GM21515 (cell line): ENCODE data around the gene NLRP6.
A peak's percentile ranks its signal among the peaks of the same experiment; 100 is the strongest.

Source experiments
- ATAC-seq: cut with Tn5 transposase; IDR thresholded peaks from one replicate; pipeline ENCODE4 v1.9.1; 2021; ENCODE audit not compliant: unreplicated experiment

NLRP6 gene

DNA sequence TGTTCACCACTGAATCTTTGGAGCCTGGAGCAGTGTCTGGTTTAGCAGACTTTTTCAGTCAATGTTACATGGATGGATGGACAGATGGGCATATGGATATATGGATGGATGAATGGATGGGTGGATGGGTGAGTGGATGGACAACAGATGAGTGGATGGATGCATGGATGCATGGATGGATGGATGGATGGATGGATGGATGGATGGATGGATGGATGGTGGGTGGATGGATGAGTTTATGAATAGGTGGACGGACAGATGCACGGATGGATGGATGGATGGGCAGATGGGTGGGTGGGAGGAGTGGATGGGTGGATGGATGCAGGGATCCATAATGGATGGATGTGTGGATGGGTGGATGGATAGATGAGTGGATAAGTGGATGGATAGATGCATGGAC is 22.4 kb upstream of the NLRP6 start:
- ATAC-seq, result no peak

DNA sequence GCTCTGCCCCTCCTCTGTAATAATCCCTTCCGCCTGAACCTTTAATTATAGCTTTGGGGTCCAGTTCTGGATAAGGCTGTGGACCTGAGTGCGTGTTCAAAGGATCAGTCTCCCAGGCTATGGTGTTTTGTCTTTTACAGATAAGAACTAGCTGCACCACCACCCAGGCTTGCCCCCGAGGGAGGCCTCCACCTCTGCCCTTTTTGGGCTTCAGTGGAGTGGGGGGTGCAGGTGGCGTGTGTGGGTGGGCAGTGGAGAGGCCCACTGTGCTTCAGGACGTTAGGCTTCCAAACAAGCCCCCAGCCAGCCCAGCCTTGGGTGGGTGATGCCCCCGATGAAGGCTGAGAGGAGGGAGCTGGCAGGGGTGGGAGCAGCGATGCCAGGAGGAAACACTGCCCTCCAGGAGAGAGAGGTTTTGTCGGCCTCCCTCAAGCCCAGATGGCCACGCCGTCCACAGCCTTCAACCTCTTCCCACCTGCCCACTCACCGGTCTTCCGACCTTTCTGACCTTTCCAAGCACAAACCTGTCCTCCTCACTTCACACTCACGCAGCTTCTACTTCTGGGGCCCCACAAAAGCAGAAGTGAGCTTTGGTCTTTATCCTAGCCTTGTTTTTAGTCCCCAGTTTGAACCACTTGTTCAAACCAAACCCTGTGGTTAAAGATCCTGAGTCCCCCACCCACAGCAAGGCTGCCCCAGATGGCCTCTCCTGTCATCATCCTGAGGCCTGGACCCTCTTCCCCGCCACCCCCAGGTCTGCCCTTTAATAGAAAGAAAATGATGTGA is 21.1 kb upstream of the NLRP6 start:
- no peak for ATAC-seq

DNA sequence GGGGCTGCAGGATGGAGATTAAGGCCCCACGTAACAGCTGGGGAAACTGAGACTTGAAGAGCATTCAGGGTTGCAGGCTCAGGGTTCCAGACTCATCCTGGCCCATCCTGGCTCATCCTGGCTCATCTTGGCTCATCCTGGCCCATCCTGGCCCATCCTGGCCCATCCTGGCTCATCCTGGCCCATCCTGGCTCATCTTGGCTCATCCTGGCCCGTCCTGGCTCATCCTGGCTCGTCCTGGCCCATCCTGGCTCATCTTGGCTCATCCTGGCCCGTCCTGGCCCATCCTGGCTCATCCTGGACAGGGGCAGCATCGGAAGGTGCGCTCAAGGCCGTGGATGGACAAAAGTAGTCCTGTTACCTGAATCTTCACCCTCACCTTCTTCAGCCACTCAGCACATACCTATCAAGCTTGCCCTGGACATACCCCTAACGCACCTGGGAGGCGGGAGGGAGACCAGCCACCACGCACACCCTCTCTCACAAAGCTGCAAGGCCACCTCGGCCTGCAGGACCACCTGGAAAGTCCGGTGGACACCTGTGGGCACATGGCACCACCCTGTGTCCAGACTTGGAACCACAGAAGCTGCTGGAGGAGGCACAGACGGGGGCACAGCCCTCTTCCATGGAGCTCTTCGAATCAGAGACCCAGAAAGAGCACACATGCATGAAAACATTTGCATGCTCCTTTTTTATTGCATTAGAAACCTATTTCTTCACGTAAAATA is 20.3 kb upstream of the NLRP6 start:
- no peak for ATAC-seq

GRCh38 chr11:259413-259812 is 18.8 kb upstream of the NLRP6 start:
- no peak for ATAC-seq

DNA sequence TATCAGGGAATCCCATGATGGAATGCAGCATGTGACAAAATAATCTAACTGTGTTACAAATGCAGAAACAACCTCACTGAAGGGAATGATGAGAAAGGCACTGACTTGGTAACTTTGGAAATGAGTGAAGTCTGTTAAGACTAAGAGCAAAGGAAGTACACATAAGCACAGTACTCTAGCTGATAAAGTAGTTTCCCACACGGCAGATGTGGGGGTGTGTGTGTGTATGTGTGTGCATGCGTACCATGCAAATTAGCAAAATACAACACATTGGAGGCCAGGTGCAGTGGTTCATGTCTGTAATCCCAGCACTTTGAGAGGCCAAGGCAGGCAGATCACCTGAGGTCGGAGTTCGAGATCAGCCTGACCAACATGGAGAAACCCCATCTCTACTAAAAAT is 16.6 kb upstream of the NLRP6 start:
- no peak for ATAC-seq

- no peak for ATAC-seq
Measured at GRCh38 chr11:266676-267439, 11.3 kb upstream of the NLRP6 start.

- no peak for ATAC-seq
Measured at GRCh38 chr11:267491-267994, 10.7 kb upstream of the NLRP6 start.

GRCh38 chr11:268716-269145 is 9.5 kb upstream of the NLRP6 start:
- peak; percentile 41 for ATAC-seq

DNA sequence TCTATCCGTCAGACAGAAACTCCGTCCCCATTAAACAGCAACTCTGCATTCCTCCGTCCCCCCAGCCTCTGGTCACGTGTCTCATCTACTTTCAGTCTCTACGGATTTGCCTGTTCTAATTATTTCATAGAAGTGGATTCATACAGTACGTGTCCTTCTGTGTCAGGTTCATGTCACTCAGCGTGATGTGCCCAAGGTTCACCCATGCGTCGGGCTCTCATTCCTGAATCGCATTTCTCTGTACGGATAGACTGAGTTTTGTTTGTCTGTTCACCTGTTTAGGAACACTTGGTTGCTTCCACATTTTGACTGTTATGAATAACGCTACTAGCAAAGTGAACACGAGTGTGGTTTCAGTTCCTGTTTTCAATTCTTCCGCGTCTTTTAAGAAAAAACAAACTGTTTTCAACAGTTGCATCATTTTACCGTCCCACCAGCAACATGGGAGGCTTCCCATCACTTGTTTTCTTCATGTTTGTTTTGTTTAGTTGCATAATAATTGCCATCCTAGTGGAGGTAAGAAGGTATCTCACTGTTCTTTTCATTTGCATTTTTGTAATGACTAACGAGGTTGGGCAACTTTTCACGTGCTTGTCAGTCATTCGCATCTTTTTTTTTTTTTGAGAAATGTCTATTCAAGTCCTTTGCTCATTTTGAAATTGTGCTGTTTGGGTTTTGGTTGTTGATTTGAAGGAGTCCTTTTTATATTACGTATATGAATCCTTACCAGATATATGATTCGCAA is 8.9 kb upstream of the NLRP6 start:
- ATAC-seq, result peak; percentile 65

DNA sequence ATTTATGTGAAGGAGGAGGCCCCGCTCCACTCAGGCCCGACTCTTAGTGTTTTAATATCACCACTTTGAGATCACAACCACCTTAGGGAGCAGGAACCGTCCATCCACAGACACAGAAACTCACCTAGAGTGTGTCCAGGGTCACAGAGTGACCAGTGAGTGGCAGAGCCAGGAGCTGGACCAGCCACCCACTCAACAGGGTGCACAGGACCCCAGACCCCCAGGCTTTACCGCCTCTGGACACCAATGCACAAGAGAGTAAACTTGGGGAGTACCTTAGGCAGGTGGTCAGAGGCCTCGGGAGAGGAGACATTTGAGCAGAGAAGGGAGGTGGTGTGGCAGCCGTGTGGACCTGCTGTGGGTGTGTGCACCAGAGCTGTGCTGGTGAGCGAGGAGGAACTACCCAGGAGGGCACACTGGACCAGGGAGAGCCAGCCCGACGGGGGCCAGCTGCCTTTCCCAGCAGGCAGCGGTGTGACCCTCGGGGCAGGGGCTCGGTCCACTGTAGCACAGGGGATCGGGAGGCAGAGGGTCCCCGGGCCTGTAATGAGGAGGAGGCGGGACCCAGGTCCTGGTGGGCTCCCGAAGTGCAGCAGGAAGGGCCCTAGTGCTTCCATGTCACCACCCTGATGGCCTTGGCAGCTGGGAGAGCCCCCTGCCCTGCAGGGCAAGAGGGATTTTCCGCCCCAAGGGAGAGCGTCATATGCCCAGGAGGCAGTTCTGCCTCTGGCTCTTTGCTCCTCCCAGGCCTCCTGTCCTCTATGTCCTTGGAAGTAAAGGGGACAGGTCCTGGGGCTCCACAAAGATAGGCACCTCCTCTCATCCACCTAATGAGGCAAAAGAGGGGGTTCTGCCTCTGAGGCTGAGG is 7.5 kb upstream of the NLRP6 start:
- no peak for ATAC-seq

GRCh38 chr11:271319-271715 is 6.9 kb upstream of the NLRP6 start:
- no peak for ATAC-seq

- ATAC-seq, result no peak
Measured at GRCh38 chr11:272195-272930, 5.8 kb upstream of the NLRP6 start.

DNA sequence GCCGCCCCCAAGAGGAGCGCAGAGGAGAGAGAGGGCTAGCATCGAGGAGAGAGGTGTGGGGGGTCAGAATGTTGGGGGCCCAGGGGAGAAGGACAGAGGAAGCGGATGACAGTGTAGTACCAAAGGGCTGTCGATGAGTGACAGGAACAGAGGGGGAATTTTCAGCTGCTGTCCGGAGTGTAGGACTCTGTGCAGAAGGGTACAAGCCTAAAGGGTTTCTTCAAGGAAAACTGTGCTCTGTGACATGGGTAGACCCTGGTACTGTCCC is 5.3 kb upstream of the NLRP6 start:
- ATAC-seq, result no peak

DNA sequence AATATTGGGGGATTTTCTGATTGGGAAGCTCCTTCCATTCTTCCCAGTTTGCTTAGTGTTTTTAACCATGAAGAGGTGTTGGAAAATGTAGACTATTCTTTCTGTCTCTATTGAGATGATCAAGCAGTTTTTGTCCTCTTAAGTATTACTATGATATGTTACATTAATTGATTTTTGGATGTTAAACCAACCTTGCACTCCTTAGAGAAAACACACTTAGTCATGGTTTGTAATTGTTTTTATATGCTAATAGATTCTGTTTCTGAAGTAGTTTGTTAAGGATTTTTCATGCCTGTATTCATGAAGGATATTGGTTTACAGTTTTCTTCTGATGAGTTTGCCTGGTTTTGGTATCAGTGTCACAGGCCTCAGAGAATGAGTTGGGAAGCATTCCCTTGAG is 2.0 kb upstream of the NLRP6 start:
- no peak for ATAC-seq

DNA sequence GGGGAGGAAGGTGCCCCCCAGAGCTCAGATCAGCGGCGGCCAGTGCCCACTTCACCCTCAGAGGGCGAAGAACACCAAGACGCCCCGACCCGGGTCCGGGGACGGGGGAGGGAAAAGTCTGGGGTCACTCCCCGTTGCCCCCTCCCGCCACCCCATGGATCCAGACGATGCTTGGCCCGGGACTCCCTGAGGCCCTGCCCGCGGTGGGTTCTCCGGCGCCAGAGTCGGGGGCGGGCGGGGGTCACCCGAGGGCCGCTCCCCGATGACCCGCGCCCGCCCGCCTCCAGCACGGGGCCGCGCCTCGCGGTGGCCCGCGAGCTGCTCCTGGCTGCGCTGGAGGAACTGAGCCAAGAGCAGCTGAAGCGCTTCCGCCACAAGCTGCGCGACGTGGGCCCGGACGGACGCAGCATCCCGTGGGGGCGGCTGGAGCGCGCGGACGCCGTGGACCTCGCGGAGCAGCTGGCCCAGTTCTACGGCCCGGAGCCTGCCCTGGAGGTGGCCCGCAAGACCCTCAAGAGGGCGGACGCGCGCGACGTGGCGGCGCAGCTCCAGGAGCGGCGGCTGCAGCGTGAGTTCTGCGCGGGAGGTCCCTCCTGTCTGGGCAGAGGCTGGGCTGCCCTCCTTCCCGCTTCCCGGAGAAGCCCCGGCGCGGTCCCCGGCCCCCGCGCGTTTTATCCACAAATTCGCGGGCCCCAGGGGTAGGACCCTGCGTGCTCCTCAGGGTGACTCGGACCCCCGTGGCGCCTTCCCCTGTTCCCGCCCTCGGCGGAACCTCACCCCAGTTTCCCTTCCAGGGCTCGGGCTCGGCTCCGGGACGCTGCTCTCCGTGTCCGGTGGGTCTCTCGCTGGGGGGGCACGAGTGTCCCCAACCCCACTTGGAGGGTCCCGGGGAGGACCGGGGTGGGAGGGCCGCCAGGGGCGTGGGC is 1.1 kb downstream of the NLRP6 start:
- ATAC-seq, result no peak

DNA sequence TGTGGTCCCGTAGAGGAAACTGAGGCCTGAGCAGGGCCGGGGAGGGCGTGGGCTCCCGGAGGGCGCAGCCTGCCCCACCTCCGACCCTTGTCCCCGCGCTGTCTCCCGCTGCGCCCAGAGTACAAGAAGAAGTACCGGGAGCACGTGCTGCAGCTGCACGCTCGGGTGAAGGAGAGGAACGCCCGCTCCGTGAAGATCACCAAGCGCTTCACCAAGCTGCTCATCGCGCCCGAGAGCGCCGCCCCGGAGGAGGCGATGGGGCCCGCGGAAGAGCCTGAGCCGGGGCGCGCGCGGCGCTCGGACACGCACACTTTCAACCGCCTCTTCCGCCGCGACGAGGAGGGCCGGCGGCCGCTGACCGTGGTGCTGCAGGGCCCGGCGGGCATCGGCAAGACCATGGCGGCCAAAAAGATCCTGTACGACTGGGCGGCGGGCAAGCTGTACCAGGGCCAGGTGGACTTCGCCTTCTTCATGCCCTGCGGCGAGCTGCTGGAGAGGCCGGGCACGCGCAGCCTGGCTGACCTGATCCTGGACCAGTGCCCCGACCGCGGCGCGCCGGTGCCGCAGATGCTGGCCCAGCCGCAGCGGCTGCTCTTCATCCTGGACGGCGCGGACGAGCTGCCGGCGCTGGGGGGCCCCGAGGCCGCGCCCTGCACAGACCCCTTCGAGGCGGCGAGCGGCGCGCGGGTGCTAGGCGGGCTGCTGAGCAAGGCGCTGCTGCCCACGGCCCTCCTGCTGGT is 1.9 kb downstream of the NLRP6 start:
- no peak for ATAC-seq

DNA sequence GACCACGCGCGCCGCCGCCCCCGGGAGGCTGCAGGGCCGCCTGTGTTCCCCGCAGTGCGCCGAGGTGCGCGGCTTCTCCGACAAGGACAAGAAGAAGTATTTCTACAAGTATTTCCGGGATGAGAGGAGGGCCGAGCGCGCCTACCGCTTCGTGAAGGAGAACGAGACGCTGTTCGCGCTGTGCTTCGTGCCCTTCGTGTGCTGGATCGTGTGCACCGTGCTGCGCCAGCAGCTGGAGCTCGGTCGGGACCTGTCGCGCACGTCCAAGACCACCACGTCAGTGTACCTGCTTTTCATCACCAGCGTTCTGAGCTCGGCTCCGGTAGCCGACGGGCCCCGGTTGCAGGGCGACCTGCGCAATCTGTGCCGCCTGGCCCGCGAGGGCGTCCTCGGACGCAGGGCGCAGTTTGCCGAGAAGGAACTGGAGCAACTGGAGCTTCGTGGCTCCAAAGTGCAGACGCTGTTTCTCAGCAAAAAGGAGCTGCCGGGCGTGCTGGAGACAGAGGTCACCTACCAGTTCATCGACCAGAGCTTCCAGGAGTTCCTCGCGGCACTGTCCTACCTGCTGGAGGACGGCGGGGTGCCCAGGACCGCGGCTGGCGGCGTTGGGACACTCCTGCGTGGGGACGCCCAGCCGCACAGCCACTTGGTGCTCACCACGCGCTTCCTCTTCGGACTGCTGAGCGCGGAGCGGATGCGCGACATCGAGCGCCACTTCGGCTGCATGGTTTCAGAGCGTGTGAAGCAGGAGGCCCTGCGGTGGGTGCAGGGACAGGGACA is 2.7 kb downstream of the NLRP6 start:
- ATAC-seq, result no peak
